Measurements from ENCODE around the gene MAPT.
A peak's percentile ranks its signal among the peaks of the same experiment; 100 is the strongest.
"Not testable (repeated sequence)": the region's sequence is repeated elsewhere in the genome, so short reads cannot be mapped to it uniquely, and the experiment has no call there.

The MAPT gene

DNA sequence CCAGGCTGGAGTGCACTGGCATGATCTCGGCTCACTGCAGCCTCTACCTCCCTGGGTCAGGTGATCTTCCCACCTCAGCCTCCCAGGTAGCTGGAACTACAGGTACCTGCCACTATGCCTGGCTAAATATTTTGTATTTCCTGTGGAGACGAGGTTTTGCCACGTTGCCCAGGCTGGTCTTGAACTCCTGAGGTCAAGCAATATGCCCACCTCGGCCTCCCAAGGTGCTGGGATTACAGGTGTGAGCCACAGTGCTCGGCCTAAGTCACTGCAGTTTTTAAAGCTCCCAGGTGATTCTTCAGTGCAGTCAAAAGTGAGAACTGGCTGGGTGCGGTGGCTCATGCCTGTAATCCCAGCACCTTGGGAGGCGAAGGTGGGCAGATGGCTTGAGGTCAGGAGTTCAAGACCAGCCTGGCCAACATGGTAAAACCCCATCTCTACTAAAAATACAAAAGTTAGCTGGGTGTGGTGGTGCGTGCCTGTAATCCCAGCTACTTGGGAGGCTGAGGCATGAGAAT, 125.1 kb downstream of the MAPT start:
- DNase-seq: not testable (repeated sequence)

DNA sequence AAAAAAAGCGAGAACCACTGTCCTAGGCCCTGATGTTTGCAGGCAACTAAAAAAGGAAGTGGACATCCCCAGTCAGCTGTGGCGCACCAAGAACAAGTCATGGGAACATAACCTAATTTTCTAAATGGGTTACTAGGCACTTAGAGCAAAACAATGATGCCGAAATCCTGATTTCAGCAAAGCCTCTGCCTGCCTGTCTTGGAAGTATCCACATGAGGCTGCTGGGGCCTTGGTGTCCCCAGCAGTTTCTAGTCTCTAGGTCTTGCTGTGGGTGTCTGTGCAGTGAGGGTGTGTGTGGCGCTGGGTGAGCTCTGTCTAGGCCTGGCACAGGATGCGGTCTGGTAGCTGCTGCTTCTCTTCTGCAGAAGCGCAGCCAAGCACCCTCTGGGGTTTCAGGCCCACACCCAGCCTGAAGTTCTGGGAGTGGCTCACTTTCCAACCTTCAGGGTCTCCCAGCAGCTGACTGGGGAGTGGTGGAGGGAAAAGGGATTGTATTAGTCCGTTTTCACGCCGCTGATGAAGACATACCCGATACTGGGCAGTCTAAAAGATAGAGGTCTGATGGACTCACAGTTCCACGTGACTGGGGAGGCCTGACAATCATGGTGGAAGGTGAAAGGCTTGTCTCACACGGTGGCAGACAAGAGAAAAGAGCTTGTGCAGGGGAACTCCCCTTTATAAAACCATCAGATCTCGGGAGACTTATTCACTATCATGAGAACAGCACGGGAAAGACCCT, 125.8 kb downstream of the MAPT start:
- DNase-seq: peak; percentile 52

DNA sequence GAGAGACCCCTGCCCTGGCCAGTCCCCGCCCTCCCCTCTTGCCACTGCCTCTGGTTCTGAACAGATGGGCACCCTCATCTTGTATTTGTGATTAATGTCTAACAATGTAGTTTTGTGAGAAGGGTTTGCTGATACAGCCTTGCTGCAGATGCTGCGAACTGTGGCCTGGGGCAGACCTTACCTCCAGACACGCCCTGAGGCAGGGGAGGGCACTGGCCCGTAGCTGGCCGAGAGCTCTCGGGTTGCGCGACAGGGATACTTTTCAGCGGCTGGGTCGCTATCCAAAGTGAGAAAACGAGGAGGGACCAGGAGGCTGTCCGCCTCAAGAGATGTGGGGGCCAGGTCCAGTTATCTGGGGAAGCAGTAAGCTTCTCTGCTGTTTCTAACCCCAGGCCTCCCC, 126.6 kb downstream of the MAPT start:
- no peak for DNase-seq

DNA sequence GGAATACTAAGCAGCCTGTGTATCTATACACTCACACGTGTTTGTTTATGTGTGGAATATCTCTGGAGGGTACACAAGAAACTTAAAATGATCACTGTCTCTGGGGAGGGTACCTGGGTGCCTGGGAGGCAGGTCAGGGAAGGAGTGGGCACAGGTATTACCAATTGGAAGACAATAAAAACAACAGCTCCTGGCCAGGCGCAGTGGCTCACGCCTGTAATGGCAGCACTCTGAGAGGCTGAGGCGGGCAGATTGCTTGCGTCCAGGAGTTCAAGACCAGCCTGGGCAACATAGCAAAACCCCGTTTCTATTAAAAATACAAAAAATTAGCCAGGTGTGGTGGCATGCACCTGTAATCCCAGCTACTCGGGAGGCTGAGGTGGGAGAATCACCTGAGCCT, 129.0 kb downstream of the MAPT start:
- not testable (repeated sequence) for DNase-seq

DNA sequence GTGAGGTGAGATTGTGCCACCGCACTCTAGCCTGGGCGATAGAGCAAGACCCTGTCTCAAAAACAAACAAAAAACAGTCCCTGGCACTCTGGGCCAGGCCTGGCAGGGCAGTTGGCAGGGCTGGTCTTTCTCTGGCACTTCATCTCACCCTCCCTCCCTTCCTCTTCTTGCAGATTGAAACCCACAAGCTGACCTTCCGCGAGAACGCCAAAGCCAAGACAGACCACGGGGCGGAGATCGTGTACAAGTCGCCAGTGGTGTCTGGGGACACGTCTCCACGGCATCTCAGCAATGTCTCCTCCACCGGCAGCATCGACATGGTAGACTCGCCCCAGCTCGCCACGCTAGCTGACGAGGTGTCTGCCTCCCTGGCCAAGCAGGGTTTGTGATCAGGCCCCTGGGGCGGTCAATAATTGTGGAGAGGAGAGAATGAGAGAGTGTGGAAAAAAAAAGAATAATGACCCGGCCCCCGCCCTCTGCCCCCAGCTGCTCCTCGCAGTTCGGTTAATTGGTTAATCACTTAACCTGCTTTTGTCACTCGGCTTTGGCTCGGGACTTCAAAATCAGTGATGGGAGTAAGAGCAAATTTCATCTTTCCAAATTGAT, 129.5 kb downstream of the MAPT start:
- DNase-seq: no peak

DNA sequence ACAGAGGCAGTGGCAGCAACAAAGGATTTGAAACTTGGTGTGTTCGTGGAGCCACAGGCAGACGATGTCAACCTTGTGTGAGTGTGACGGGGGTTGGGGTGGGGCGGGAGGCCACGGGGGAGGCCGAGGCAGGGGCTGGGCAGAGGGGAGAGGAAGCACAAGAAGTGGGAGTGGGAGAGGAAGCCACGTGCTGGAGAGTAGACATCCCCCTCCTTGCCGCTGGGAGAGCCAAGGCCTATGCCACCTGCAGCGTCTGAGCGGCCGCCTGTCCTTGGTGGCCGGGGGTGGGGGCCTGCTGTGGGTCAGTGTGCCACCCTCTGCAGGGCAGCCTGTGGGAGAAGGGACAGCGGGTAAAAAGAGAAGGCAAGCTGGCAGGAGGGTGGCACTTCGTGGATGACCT, 130.2 kb downstream of the MAPT start:
- no peak for DNase-seq

DNA sequence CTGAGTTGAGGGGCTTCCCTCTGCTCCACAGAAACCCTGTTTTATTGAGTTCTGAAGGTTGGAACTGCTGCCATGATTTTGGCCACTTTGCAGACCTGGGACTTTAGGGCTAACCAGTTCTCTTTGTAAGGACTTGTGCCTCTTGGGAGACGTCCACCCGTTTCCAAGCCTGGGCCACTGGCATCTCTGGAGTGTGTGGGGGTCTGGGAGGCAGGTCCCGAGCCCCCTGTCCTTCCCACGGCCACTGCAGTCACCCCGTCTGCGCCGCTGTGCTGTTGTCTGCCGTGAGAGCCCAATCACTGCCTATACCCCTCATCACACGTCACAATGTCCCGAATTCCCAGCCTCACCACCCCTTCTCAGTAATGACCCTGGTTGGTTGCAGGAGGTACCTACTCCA, 130.7 kb downstream of the MAPT start:
- DNase-seq: no peak

DNA sequence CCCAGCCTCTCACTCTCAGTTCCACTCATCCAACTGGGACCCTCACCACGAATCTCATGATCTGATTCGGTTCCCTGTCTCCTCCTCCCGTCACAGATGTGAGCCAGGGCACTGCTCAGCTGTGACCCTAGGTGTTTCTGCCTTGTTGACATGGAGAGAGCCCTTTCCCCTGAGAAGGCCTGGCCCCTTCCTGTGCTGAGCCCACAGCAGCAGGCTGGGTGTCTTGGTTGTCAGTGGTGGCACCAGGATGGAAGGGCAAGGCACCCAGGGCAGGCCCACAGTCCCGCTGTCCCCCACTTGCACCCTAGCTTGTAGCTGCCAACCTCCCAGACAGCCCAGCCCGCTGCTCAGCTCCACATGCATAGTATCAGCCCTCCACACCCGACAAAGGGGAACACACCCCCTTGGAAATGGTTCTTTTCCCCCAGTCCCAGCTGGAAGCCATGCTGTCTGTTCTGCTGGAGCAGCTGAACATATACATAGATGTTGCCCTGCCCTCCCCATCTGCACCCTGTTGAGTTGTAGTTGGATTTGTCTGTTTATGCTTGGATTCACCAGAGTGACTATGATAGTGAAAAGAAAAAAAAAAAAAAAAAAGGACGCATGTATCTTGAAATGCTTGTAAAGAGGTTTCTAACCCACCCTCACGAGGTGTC, 131.3 kb downstream of the MAPT start:
- DNase-seq: no peak

DNA sequence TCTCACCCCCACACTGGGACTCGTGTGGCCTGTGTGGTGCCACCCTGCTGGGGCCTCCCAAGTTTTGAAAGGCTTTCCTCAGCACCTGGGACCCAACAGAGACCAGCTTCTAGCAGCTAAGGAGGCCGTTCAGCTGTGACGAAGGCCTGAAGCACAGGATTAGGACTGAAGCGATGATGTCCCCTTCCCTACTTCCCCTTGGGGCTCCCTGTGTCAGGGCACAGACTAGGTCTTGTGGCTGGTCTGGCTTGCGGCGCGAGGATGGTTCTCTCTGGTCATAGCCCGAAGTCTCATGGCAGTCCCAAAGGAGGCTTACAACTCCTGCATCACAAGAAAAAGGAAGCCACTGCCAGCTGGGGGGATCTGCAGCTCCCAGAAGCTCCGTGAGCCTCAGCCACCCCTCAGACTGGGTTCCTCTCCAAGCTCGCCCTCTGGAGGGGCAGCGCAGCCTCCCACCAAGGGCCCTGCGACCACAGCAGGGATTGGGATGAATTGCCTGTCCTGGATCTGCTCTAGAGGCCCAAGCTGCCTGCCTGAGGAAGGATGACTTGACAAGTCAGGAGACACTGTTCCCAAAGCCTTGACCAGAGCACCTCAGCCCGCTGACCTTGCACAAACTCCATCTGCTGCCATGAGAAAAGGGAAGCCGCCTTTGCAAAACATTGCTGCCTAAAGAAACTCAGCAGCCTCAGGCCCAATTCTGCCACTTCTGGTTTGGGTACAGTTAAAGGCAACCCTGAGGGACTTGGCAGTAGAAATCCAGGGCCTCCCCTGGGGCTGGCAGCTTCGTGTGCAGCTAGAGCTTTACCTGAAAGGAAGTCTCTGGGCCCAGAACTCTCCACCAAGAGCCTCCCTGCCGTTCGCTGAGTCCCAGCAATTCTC, 132.1 kb downstream of the MAPT start:
- DNase-seq: no peak

DNA sequence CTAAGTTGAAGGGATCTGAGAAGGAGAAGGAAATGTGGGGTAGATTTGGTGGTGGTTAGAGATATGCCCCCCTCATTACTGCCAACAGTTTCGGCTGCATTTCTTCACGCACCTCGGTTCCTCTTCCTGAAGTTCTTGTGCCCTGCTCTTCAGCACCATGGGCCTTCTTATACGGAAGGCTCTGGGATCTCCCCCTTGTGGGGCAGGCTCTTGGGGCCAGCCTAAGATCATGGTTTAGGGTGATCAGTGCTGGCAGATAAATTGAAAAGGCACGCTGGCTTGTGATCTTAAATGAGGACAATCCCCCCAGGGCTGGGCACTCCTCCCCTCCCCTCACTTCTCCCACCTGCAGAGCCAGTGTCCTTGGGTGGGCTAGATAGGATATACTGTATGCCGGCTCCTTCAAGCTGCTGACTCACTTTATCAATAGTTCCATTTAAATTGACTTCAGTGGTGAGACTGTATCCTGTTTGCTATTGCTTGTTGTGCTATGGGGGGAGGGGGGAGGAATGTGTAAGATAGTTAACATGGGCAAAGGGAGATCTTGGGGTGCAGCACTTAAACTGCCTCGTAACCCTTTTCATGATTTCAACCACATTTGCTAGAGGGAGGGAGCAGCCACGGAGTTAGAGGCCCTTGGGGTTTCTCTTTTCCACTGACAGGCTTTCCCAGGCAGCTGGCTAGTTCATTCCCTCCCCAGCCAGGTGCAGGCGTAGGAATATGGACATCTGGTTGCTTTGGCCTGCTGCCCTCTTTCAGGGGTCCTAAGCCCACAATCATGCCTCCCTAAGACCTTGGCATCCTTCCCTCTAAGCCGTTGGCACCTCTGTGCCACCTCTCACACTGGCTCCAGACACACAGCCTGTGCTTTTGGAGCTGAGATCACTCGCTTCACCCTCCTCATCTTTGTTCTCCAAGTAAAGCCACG, 133.0 kb downstream of the MAPT start:
- DNase-seq: no peak

DNA sequence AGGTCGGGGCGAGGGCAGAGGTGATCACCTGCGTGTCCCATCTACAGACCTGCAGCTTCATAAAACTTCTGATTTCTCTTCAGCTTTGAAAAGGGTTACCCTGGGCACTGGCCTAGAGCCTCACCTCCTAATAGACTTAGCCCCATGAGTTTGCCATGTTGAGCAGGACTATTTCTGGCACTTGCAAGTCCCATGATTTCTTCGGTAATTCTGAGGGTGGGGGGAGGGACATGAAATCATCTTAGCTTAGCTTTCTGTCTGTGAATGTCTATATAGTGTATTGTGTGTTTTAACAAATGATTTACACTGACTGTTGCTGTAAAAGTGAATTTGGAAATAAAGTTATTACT, 133.6 kb downstream of the MAPT start:
- DNase-seq: no peak

DNA sequence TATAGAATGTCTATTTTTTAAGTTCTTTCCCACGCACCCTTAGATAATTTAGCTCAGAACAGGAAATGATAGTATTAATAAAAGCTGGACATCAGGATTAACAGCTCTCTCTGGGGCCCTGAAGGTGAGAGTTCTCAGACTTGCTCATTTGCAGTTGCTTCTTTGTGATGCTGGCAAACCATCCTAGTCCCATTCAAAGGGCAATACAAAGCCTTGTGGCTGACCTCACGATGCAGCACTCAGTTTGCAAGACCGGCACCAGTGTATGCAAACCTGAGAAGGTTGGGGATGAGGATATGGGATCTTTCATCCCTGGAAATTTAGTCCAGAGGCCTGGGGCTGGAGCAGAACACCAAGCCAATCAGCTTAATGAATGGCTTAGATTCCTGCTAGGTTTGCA, 134.0 kb downstream of the MAPT start:
- no peak for DNase-seq

DNA sequence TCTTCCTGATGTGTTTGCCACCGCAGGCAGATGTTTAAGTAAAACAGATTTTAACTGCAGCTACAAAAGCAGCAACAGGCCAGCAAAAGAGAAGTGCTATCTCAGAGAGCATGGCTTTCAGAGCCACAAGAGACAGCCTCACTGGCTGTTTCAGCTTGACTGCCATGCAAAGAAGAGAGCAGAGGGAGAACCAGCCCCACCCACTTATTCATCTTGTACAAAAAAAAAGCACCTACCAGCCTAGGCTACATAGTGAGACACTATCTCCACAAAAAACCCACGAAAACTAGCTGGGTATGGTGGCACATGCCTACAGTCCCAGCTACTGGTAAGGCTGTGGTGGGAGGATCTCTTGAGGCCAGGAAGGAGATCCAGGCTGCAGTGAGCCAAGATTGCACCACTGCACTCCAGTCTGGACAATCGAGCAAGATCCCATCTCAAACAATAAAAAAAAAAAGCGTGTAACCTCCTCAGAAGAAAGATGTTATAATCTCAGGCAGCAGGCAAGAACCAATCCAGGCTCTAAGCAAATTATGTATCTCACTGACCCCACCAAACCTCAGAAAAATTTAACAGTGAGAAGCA, 134.7 kb downstream of the MAPT start:
- no peak for DNase-seq

DNA sequence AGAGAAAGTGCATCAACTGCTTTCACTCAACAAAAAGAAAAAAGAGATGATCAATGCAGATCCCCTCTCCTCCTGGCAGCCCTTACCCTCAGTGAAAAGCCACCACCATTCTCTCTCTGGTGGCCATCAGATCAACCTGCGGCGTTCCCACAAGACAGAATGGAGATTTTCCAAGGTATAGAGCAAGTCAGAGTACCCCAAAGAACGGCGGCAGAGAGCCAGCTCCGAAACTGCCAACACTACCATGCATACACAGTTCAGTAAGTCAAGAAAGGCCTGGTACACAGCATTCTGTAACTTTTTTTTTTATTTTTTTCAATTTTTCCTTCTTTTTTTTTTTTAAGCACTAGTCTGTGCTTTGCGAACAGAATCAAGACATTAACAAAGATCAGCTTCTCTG, 135.3 kb downstream of the MAPT start:
- DNase-seq: no peak

DNA sequence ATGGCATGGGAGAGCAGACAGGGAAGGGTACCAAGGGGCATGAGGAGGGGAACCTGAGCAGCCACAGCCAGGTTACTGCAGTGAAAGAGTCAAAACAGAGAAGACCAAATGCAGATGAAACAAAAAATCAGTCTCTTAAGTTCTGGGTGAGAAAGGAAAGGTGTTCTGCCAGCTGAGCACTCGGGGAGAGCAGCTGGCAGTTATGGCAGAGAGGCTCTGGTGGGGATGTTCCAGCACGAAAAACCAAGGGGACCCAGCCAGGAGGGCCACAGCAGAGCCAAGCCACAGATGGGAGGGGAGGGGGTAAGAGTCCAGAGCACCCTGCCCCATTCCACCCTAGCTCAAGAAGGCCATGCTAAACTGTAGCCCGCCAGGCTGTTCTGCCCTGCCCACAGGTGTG, 136.4 kb downstream of the MAPT start:
- no peak for DNase-seq

DNA sequence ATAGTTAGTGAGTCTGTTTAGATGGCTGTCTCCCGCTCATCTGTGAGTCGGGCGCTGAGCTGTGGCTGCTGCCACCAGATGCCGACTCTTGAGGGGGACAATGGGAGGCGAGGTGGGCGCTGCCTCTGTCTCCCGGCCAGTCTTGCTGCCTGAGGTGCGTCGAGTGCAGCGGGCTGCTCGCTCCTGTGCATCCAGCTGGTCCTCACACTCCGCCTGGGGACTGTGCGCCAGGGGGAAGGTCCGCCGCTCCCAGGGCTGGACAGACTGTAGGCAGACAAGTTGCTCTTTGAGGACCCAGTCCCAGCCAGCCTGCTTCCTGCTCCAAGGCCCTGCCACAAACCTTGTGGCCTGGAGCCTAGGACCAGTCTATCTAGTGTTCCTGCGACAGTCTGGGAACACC, 137.1 kb downstream of the MAPT start:
- no peak for DNase-seq

DNA sequence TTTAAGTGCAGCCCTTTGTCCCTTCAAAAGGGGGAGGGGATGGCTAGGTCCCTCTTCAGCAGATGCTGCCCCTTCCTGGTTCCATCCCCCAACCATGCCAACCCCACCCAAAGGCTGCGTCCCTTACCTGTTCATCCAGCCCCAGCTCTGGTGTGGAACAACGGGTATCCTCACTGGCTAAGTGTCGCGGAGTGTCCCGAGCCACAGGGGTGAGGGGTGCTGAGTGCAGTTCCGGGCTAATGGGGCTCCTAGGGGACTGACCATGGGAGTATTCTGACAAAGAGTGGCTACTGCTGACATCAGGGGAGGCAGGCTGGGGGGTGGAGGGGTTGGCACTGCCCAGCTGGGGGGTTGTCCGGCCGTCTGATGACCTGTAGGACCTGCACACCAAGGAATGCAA, 137.6 kb downstream of the MAPT start:
- DNase-seq: no peak

DNA sequence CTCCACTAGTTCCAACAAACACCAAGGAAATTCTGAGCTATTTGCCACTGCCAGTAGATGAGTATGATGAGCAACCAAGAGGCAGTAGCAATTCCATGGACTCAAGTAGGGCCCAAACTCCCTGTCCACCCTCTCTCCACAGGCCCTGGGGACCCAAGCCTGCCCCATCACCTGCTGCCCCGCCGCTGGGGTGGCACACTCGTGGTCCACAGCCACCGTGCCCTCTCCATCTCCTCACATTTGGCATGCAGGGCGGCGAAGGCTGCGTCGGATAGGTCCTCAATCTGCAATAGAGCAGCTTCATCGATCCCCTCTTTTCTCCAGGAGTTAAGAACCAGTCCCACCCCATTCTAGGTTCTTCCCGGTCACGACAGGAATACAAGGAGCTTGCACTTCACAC, 138.6 kb downstream of the MAPT start:
- no peak for DNase-seq

DNA sequence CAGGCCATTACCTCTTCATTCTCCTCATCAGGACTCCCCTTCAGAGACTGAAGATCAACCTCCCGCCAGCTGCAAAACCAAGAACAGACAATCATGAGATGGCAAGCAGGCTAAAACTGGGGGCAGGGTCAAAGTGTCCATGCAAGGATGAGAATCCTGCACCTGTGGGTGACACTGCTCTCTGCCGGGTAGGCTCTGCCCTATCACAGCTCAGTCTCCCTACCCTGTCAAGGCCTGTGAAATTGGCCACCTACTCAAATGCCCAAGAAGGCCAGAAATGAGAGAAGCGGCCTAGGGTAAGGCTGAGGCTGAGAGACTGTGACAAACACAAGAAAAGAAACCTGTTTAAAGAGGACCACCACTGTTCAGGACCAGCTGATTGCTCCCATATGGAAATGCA, 139.0 kb downstream of the MAPT start:
- no peak for DNase-seq

DNA sequence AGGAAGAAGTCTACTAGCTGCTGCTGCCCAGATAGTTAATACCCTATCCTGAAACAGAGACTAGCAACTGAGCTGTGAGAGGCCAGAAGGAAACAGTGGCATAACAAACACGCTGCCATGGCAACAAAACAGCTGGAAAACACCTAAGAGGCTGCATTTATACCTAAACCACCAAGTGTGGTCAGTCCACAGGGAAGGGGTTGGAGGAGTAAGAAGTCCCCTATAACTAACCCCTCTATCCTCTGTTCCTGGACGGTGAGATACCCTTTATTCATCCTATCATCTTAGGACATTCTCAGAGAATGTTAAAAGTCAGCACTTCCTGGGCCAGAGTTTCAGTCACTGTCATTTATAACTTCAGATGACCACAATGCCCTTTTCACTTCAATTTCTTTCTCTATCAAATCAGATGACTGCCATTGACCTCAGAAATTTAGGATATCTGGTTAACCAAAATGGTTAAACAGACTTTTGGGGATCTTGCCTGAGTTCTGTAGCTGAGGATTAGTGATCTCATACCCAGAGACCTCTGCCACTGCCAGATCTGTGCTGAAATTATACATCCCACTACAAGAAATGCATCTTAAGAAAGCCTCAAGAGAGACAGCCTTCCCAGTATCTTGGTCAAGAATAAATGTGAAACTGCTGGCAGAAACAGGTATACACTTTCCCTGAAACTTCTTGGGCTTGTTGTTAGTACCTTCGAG, 140.9 kb downstream of the MAPT start:
- DNase-seq: no peak

DNA sequence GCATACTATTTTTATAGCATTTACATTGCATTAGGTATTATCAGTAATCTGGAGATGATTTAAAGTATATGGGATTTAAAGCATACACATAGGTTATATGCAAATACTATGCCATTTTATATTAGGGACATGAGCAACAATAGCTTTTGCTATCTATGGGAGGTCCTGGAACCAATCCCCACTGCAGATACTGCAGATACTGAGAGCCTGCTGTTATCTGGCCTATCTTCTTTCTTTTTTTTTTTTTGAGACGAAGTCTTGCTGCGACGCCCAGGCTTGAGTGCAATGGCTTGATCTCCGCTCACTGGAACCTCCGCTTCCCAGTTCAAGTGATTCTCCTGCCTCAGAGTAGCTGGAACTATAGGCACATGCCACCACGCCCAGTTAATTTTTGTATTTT, 142.1 kb downstream of the MAPT start:
- no peak for DNase-seq

Measured in activated CD4-positive, CD25-positive, alpha-beta regulatory T cell treated with anti-CD3 and anti-CD28 coated beads, Interleukin-2, amount 50 U/mL, for 72 hours (primary cell).